NK-92 treated with Interleukin-12 subunit alpha and Interleukin-12 subunit beta, amount 100 ng/mL, for 24 hours (cell line): ENCODE data around the gene PCSK2.

Experiments used
- DNase-seq: peaks from one replicate; lab custom pipeline; 2025; lab: John Stamatoyannopoulos, UW

PCSK2 gene

DNA sequence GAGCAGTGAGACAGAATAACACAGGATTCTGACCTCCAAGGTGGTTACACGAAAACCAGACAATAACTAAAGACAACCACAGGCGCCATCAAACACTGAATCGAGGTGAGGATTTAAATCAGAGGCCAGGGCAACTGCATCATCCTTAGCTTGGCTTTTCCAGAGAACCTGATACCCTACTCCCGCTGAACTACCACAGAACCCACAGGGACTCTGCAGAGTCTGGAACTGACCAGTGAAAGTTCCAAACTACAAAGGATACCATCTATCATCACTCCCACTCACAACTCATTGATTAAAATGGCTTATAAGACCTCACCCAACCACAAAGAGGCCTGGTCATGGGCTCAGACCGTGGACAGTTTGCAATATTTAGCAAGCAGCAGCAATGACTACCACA, 219.3 kb downstream of the PCSK2 start:
- DNase-seq, result no peak

DNA sequence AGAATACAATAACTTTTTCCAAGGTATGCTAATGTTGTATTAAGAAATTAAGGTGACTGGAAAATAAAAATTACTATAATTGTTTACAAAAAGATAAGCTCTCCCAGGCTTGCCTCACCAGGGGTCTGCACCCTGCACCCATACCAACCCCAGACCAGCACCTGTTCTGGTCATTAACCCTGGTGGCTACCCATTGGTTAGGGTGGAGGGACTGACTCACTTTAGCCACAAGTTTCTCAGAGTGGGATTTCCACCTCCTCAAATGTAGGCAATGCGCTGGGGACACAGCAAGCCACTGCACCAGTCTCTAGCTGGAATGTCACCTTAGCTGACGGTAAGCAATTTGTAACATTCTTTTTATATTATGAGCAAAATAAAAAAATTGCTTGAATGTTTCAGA, 221.2 kb downstream of the PCSK2 start:
- DNase-seq, result no peak

DNA sequence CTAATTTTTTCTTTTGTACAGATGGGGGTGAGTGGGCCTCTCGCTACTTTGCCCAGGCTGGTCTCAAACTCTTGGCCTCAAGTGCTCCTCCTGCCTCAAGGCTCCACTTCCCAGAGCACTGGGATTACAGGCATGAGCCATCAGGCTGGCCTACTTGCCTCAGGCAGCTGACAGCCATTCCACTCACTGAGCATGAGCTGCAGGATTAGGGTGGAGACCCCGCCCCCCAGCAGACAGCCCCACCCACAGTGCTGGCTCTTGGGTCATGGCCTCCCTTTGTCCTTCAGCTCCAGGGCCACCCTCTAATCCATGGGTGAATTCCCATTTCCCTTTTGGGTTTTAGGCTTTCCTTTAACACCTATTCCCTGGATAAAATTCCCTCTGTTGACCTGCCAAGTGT, 222.2 kb downstream of the PCSK2 start:
- no peak for DNase-seq

DNA sequence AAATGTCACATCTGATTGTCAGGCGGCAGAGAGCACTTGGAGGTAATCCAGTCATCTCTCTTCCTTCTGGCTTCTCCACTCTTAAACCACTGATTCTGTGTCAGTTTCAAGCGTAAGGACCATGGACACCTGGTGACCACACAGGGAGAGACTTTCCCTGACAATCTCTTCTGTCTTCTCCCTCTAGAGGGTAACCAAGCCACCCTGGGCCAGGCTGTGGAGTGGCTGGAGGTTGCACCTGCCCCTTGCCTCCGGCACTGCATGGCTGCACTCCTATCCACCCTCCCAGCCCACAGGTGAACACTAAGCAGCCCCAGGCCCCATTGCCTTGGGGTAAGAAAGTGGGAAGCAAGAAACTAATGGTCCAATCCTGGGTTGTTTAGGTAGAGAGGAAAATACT, 225.6 kb downstream of the PCSK2 start:
- DNase-seq, result no peak

DNA sequence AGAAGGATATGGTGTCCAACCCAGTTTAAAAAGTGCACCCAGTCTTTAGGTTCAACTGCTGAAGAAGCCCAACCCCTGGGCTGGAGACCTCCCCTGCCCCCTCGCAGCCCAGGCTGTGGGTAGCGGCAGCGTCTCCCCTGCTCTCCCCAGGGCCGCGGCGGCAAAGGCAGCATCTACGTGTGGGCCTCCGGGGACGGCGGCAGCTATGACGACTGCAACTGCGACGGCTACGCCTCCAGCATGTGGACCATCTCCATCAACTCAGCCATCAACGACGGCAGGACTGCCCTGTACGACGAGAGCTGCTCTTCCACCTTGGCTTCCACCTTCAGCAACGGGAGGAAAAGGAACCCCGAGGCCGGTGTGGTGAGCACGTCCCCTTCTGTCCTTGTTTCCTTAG, 226.8 kb downstream of the PCSK2 start:
- no peak for DNase-seq

DNA sequence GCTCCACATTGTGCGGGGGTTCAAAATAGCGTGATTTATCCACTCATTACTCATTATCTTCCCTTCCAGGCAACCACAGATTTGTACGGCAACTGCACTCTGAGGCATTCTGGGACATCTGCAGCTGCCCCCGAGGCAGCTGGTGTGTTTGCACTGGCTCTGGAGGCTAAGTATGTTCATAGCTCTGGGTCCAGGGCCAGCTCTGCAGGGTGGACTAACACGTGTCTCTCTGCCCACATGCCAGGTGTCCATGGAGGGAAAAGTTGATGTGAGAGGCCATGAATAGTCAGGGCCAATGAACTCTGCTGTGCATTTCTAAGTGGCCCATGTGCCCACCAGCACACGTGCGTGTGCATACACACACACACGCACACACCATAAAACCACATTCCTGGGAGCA, 229.4 kb downstream of the PCSK2 start:
- no peak for DNase-seq

DNA sequence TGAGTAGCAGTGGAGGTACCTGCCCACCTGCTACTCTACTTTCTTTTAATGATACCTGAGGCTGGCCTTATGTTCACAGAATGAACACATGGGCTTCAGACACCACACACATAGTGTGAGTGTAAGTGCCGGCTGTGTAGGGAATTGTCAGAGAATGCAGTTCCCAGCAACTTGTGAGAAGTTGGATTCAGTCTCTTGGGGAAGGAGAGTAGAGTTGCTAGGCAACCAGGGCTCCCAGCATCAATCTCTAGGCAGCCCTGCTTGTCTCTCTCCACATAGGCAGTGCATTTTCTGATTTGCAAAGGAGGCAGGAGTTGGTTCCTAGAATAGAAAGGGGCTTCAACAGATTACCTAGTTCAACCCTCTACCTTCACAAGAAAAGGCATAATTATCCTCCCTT, 230.2 kb downstream of the PCSK2 start:
- no peak for DNase-seq

DNA sequence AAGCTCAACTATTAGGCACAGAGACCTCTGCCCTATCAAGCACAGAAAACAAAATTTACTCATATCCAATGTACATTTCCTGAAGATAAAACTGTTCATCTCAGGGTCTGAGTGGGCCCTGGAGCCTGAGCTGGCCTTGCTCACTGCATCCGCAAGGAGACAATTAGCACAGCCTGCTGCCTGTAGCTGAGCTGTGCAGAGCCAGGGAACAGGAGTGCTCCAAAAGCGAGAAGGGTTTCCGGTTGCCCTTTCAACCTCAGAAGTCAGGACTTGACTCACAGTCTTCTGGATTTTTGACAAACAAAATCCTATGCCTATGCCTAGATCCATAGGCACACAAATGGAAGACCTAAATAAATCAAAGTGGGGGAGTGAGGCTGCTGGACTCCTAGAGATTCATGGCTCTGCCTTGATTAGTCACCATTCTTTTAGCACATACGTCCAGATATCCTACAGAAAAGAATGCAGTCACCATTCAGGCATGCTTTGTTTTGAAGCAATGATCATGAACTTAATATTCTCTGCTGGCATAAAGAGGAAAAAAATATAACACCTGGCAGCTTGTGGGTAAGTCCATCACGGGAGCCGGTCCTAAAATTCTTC, 230.8 kb downstream of the PCSK2 start:
- no peak for DNase-seq

DNA sequence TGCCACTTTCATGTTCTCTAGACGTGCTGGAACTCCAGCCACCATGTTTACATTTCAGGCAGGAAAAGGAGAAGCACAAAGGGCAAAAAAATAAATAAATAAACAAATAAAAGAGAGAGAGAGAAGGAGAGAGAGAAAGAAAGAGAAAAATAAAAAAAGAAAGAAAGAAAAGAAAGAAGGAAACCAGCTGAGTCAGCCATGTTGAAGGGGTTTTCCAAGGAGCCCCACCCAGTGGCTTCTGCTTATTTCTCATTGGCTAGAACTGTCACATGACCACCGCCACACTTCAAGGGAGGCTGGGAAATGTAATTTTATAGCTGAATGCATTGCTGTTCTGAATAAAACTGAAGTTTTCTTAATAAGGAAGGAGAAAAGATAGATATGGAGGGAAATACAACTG, 233.3 kb downstream of the PCSK2 start:
- DNase-seq, result no peak

DNA sequence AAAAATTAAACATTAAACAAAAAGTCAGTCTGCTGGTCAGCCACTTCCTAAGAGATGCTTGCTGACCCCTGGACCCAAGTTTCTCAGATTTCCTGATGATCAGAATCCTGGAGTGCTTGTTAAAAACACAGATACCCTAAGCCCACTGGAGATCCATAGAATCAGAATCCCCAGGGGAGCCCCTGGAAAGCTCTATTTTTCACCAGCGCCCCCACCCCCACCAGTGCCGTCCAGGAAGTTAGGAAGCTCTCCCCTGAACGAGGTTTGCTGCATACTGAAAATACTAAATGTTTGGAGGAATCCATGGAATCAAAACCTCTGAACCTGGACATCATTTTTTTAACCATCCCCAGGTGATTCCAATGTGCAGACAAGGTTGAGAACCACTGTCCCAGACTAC, 235.1 kb downstream of the PCSK2 start:
- no peak for DNase-seq

DNA sequence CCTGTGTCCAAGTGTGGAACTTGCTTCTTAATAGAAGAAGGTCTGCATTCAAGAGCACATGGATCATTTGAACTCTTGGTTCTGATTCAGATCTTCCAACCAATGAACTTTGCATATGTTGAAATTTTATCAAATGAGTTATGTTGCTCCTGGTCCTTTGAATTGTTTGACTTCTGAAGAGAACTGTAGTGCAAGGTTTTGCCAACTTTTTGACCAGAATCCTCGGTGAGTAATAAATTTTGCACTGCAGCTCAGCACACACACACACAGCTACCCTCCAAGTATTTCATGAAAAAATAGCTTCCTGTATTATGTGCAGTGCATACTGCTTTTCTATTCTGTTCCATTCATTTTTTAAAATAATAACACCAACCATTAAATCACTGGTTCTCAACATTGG, 236.9 kb downstream of the PCSK2 start:
- DNase-seq, result no peak

DNA sequence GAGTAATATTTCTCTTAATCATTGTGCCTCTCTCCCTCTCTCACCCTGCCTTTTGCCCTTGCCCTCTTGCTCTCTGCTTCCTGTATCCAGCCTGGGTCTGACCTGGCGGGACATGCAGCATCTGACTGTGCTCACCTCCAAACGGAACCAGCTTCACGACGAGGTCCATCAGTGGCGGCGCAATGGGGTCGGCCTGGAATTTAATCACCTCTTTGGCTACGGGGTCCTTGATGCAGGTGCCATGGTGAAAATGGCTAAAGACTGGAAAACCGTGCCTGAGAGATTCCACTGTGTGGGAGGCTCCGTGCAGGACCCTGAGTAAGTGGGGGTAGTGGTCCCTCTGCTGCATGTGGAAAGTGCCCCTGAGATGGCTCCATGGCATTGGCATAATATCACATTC, 238.4 kb downstream of the PCSK2 start:
- no peak for DNase-seq

DNA sequence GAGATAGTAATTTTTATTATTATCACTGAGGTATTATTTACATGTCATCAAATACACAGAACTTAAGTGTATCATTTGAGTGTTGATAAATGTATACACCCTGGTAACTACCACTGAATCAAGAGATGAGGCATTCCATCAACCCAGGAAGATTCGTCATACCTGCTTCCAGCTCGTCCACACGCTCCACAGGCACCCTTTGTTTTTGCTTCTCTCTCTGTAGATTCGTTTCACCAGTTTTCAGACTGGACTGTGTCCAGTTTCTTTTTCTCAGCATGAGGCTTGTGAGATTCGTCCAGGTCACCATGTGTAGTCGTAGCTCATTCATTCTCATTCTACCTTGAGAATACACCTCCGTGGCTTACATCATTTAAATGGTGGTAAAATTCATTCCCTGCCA, 239.8 kb downstream of the PCSK2 start:
- no peak for DNase-seq

DNA sequence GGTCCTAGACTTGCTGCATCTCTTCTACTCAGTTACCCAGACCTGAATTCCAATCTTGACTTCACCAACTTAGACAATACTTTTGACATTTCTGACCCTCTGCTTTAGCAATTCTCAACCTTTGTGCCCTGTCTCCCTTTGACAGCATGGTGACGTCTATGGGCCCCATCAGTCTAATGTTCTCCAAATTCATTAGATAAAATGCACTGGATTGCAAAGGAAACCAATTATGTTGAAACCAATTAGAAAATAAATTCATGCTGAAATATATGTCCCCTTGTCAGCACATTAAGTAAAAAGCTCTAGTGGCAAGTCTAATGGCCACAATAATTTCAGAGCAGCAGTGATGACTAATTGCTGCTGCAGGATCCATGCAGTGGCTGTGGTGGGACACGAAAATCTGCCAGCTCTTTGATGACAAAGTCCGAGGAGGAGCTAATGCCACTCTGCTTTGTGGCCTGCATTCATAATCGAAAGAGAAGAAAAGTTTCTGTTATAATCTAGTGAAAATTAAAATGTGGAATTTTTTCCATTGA, 240.3 kb downstream of the PCSK2 start:
- DNase-seq, result no peak

DNA sequence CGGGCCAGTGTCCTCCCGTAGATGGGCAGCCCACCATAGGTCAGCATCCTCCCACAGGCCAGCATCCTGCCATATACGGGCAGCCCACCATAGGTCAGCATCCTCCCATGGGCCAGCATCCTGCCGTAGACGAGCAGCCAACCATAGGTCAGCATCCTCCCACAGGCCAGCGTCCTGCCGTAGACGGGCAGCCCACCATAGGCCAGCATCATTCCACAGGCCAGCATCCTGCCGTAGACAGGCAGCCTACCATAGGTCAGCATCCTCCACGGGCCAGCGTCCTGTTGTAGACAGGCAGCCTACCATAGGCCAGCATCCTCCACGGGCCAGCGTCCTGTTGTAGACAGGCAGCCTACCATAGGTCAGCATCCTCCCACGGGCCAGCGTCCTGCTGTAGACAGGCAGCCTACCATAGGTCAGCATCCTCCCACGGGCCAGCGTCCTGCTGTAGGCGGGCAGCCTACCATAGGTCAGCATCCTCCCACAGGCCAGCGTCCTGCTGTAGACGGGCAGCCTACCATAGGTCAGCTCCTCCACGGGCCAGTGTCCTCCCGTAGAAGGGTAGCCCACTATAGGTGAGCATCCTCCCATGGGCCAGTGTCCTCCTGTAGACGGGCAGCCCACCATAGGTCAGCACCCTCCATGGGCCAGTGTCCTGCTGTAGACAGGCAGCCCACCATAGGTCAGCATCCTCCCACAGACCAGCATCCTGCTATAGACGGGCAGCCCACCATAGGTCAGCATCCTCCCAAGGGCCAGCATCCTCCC, 241.4 kb downstream of the PCSK2 start:
- no peak for DNase-seq

DNA sequence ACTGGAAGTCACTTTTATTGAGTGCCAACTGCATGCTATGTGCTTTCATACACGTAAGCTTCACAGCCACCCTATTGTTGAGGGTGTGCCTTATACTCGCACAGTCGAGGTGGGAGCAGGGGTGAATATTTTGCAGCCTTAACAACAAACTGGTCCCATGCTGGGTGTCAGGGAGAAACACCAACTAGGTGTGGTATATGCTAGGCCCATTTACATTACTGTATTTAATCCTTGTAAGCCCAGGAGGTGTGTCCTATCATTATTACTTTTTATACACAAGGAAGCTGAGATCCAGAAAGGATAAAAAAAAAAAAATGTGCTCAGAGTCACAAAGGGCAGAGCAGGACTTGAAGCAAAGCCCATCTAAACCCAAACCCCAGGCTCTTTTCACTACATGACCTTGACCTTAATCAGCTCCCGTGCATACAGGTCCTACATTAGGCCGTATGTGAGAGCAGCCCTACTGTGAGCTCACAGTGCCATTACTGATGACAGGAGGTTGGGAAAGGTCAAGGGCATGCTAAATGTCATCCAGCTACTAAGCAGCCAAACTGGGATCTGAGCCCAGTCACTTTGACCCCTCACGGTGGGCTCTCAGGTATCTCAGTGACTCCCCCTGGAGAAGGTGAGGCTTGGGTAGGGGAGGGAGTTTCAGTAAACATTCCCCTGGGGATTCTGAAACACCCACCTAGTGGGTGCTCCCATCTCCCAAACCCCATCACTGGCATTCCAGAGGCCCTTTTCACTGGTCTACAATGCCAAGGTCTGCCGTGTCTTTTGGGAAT, 242.6 kb downstream of the PCSK2 start:
- no peak for DNase-seq

DNA sequence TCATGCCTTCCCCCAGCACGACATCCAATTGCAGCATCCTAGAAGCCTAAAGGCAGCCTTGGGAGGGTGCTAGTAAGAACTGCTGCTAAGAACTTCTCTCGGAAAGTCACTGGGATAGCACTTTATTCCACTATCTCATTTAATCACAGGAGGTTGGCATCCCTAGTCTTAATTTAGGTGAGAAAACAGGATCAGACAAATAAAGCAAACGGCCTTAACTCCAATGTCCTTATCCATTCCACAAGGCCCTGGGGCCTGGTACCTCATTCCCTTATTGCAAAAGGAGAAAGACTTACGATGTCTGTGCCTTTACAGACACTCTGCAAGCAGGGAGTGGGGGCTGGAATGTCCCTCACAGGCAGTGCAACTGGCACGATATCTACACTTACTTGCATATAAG, 243.7 kb downstream of the PCSK2 start:
- no peak for DNase-seq

DNA sequence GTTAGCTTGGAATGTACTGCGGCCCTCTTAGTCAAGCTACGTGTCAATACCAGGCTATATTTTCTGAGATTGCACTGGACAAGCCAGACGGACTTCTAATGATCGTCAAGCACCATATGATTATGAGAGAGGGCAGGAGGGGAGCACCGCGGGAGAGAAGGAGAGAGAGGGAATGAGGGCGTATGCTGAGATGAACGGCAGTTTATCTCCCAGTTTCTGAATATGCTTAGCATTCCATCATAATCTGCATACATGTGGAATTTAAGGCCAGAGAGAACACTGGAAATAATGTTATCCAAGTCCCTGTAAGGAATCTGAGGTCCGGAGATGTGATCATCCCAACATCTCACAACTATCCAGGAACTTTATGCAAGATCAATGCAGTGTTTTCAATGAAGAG, 244.1 kb downstream of the PCSK2 start:
- no peak for DNase-seq

DNA sequence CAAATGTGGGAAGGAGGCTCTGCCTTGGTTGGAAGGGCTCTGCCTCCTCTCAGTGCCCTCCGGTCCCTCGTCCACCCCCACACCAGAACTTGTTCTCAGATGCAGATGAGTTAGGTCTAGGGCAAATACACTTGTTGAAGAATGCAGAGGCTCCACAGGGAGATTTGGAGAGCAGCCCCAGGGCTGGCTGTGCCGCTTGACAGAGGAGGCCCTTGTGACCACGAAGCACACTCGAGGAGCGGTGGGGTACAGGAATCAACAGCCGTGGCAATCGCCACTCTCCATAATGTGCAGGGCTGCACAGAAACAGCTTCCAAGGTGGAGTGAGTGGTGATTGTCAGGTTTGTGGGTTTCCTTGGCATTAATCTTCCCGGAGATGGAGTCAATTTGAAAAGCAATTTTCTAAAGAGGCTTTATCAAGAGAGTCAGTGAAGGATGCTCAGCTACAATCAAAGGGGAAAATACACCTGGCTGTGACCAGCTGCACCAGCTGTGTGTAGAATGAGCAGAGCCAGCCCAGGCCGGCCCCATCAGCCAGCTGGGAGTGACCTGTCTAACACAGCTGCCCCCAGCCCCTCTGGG, 244.9 kb downstream of the PCSK2 start:
- DNase-seq, result no peak

DNA sequence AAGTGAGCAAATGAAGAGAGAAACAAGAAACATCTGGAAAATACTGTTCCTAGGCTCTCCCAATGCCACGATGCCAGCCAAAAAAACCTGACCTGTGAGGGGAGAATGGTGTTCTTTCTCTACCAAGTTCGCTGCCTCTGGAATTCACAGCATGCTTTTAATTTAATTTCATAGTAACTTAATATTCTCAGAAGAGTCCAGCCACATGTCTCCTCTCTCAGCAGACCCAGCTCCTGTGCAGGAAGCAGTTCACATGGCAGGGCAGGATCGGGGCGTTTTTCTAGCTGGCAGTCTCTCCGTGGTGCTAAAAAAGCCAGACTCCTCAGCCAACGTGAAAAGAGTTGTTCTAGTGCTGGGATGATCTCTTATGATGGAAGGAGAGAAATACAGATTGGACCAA, 246.8 kb downstream of the PCSK2 start:
- no peak for DNase-seq

DNA sequence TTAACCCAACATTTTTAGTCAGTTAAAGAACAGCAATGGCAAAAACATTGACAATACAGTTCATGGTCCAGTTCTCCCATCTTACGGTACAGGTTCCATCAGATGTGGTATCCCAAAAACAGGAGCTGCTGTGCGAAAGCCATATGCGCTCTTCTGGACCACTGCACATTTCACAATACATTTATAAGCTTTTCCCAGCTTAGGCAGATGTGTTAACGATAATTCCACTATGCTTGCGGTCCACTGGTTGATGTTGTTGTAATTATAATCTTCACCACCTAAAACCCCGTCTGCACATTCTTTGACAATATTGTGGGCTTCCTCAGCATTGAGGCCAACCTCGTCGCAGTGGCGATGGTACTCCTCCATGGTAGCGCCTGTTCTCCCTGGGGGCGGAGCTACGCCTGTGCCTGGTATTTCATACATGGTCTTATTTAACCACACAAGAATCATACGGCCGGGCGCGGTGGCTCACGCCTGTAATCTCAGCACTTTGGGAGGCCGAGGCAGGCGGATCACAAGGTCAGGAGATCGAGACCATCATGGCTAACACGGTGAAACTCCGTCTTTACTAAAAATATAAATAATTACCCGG, 252.3 kb downstream of the PCSK2 start:
- no peak for DNase-seq

DNA sequence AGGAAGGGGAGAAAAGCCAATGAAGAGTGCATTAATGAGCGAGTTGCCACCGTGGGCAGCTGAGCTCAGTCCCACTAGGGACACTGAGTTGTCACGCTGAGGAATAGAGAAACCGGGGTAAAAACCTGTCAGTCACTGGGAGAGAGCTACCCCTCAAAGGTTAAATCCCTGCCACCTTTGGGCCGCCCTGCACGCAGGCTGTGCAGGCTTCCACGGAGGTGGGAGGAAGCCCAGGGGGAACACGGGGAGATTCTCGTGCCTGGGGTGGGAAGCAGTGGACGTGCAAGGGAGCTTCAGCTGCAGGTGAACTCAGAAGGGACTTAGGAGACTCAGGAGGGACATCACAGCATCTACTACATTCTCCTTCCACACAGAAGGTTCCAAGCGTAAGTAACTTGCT, 253.9 kb downstream of the PCSK2 start:
- no peak for DNase-seq
